Left lobe of liver (tissue), 2 donors: ENCODE measurements around the gene GBP5. TPM values are rescaled to one million over a fixed set of nuclear protein-coding genes. Genes with fewer than 3 reads are reported as not detected.
"Not testable (repeated sequence)": the region's sequence is repeated elsewhere in the genome, so short reads cannot be mapped to it uniquely, and the experiment has no call there.

ENCODE experiments used
- ATAC-seq: fragments of 200-7000 bp; cut with Tn5 transposase; one replicate; pipeline ENCODE4 v1.9.1; 2020; ENCODE audit warnings: mild to moderate bottlenecking, moderate library complexity
- DNase-seq: peaks from one replicate; pipeline ENCODE4 v3.0.0-alpha.2; 2020; ENCODE audit warnings: low spot score
- total RNA-seq: library from RNA; stranded (reverse); gene quantifications from one replicate; pipeline ENCODE4 v1.2.1, GENCODE V29; 2021
- donor health status: DM: no; HTN: no; CAD: no; lungs with moderate emphysema.
- donor health status: DM: no; HTN: yes; CAD: no.

Gene GBP5
- total RNA-seq, 1 donor from 2014 or later: 0.68 TPM

GRCh38 chr1:89284078-89284763 lies 11.6 kb upstream of the GBP5 start:
- ATAC-seq: not testable (repeated sequence)

GRCh38 chr1:89280766-89281165 lies 8.1 kb upstream of the GBP5 start:
- DNase-seq (no peak), ATAC-seq (no peak)

More at GRCh38 chr1:89284078-89284763, 11.6 kb upstream of the GBP5 start:
- DNase-seq: not testable (repeated sequence)

- DNase-seq: no peak
These were observed 6.4 kb upstream of the GBP5 start for GRCh38 chr1:89279011-89279466.

GRCh38 chr1:89277725-89278124 lies 5.1 kb upstream of the GBP5 start:
- ATAC-seq (no peak), DNase-seq (no peak)

More at GRCh38 chr1:89279011-89279466, 6.4 kb upstream of the GBP5 start:
- ATAC-seq: no peak

- DNase-seq (no peak), ATAC-seq (peak; percentile 73)
These were observed 4.0 kb upstream of the GBP5 start for GRCh38 chr1:89276690-89277089.

- ATAC-seq: peak; percentile 82
- no peak for DNase-seq
These were observed 1.8 kb upstream of the GBP5 start for GRCh38 chr1:89274411-89274857.

- DNase-seq (no peak), ATAC-seq (peak; percentile 17)
These were observed 691 bp upstream of the GBP5 start for GRCh38 chr1:89273324-89273778.

- DNase-seq: no peak
- ATAC-seq: no peak
These were observed 1.2 kb downstream of the GBP5 start for GRCh38 chr1:89271341-89272015.

GRCh38 chr1:89270423-89270822 lies 2.2 kb downstream of the GBP5 start:
- no peak for DNase-seq
- no peak for ATAC-seq

GRCh38 chr1:89269277-89269676 lies 3.4 kb downstream of the GBP5 start:
- no peak for DNase-seq
- no peak for ATAC-seq

GRCh38 chr1:89262643-89263042 lies 10.0 kb downstream of the GBP5 start:
- ATAC-seq (peak; percentile 31), DNase-seq (no peak)

GRCh38 chr1:89261926-89262515 lies 10.6 kb downstream of the GBP5 start:
- ATAC-seq (no peak), DNase-seq (no peak)

- no peak for ATAC-seq
- DNase-seq: no peak
These were observed 11.9 kb downstream of the GBP5 start for GRCh38 chr1:89260566-89261255.

- ATAC-seq (no peak), DNase-seq (no peak)
These were observed 12.6 kb downstream of the GBP5 start for GRCh38 chr1:89260042-89260441.

- DNase-seq (no peak), ATAC-seq (no peak)
These were observed 13.2 kb downstream of the GBP5 start for GRCh38 chr1:89259283-89259971.

- ATAC-seq (no peak), DNase-seq (no peak)
These were observed 15.6 kb downstream of the GBP5 start for GRCh38 chr1:89257041-89257440.

- not testable (repeated sequence) for DNase-seq, ATAC-seq
These were observed 17.1 kb downstream of the GBP5 start for GRCh38 chr1:89255581-89255980.

- DNase-seq: no peak
- ATAC-seq: no peak
These were observed 17.9 kb downstream of the GBP5 start for GRCh38 chr1:89254658-89255287.

- DNase-seq (no peak), ATAC-seq (no peak)
These were observed 29.6 kb downstream of the GBP5 start for GRCh38 chr1:89243046-89243445.
